ENCODE results near the gene NTM. TPM values are rescaled to one million over a fixed set of nuclear protein-coding genes. Genes with fewer than 3 reads are reported as not detected.

Gene NTM
- total RNA-seq, 2 experiments from 2014 or later: not detected

- POLR2A ChIA-PET: no interaction called here
- TF ChIP-seq CTCF (IDR thresholded peaks at IDR 0.05): no peak
- no peaks in the 10 kb centered on the region for H3K4me1 Mint-ChIP-seq (ENCODE audit: low read depth)
- DNase-seq (no peak), ATAC-seq (no peak)
- CTCF ChIA-PET: no interaction called here
- no peak overlapping the region for H3K4me3 Mint-ChIP-seq
- intact Hi-C loops (cut with micrococcal nuclease): no loop called here
- H3K36me3 Mint-ChIP-seq (ENCODE audit: low read depth): no peaks in the 10 kb centered on the region
- no peak overlapping the region for H3K27ac Mint-ChIP-seq
- H3K27me3 Mint-ChIP-seq: peaks cover 1% of the 10 kb centered on the region
- no peaks in the 10 kb centered on the region for H3K9me3 Mint-ChIP-seq
Observed at GRCh38 chr11:131898949-131899348, 528.5 kb downstream of the NTM start.

- CTCF ChIA-PET: no interaction called here
- Mint-ChIP-seq H3K4me3 (no peak overlapping the region), H3K27ac (no peak overlapping the region), H3K9me3 (no peaks in the 10 kb centered on the region), H3K4me1 (ENCODE audit: low read depth) (no peaks in the 10 kb centered on the region), H3K36me3 (ENCODE audit: low read depth) (no peaks in the 10 kb centered on the region), H3K27me3 (peaks cover 1% of the 10 kb centered on the region)
- DNase-seq (no peak), ATAC-seq (no peak)
- POLR2A ChIA-PET: no interaction called here
- TF ChIP-seq CTCF (IDR thresholded peaks at IDR 0.05): no peak
- intact Hi-C loops (cut with micrococcal nuclease): no loop called here
Observed at GRCh38 chr11:131899950-131900580, 529.6 kb downstream of the NTM start.

GRCh38 chr11:131902421-131902820 is 532.0 kb downstream of the NTM start:
- no peak overlapping the region for H3K4me3 Mint-ChIP-seq
- no peaks in the 10 kb centered on the region for H3K36me3 Mint-ChIP-seq (ENCODE audit: low read depth)
- no peaks in the 10 kb centered on the region for H3K4me1 Mint-ChIP-seq (ENCODE audit: low read depth)
- ChIA-PET POLR2A (no interaction called here), CTCF (no interaction called here)
- no peak overlapping the region for H3K27ac Mint-ChIP-seq
- DNase-seq (no peak), ATAC-seq (no peak)
- no peak for TF ChIP-seq CTCF (IDR thresholded peaks at IDR 0.05)
- H3K9me3 Mint-ChIP-seq: no peaks in the 10 kb centered on the region
- intact Hi-C loops (cut with micrococcal nuclease): no loop called here
- peaks cover 3% of the 10 kb centered on the region for H3K27me3 Mint-ChIP-seq

GRCh38 chr11:131903074-131903473 is 532.7 kb downstream of the NTM start:
- Mint-ChIP-seq H3K27ac (no peak overlapping the region), H3K27me3 (peaks cover 4% of the 10 kb centered on the region), H3K4me1 (ENCODE audit: low read depth) (no peaks in the 10 kb centered on the region), H3K36me3 (ENCODE audit: low read depth) (no peaks in the 10 kb centered on the region), H3K4me3 (no peak overlapping the region), H3K9me3 (no peaks in the 10 kb centered on the region)
- CTCF ChIA-PET: no interaction called here
- DNase-seq (no peak), ATAC-seq (no peak)
- no peak for TF ChIP-seq CTCF (IDR thresholded peaks at IDR 0.05)
- POLR2A ChIA-PET: no interaction called here
- intact Hi-C loops (cut with micrococcal nuclease): no loop called here

- Mint-ChIP-seq H3K9me3 (no peaks in the 10 kb centered on the region), H3K4me1 (ENCODE audit: low read depth) (no peaks in the 10 kb centered on the region), H3K36me3 (ENCODE audit: low read depth) (no peaks in the 10 kb centered on the region), H3K4me3 (no peak overlapping the region), H3K27me3 (peaks cover 12% of the 10 kb centered on the region), H3K27ac (no peak overlapping the region)
- ChIA-PET CTCF (no interaction called here), POLR2A (no interaction called here)
- no peak for ATAC-seq
- DNase-seq: no peak
- no peak for TF ChIP-seq CTCF (IDR thresholded peaks at IDR 0.05)
- intact Hi-C loops (cut with micrococcal nuclease): no loop called here
Observed at GRCh38 chr11:131904756-131905155, 534.3 kb downstream of the NTM start.
